ENCODE results near the gene SLC2A5.

The SLC2A5 gene

GRCh38 chr1:9014475-9015375 is 54.7 kb downstream of the SLC2A5 start:
- TF ChIP-seq CTCF (IDR thresholded peaks at IDR 0.05; ENCODE audit: insufficient read depth, missing control alignments): no peak
- DNase-seq (ENCODE audit: insufficient read length, low spot score): no peak
- no peak for FAIRE-seq

GRCh38 chr1:9013819-9014218 is 55.6 kb downstream of the SLC2A5 start:
- FAIRE-seq: no peak
- no peak for DNase-seq (ENCODE audit: insufficient read length, low spot score)
- no peak for TF ChIP-seq CTCF (IDR thresholded peaks at IDR 0.05; ENCODE audit: insufficient read depth, missing control alignments)

GRCh38 chr1:9010781-9011323 is 58.6 kb downstream of the SLC2A5 start:
- no peak for TF ChIP-seq CTCF (IDR thresholded peaks at IDR 0.05; ENCODE audit: insufficient read depth, missing control alignments)
- DNase-seq (ENCODE audit: insufficient read length, low spot score) (no peak), FAIRE-seq (no peak)

- no peak for DNase-seq (ENCODE audit: insufficient read length, low spot score)
- TF ChIP-seq CTCF (IDR thresholded peaks at IDR 0.05; ENCODE audit: insufficient read depth, missing control alignments): peak; percentile 18
- no peak for FAIRE-seq
Observed at GRCh38 chr1:9009438-9010370, 59.7 kb downstream of the SLC2A5 start.

- FAIRE-seq (no peak), DNase-seq (ENCODE audit: insufficient read length, low spot score) (no peak)
- no peak for TF ChIP-seq CTCF (IDR thresholded peaks at IDR 0.05; ENCODE audit: insufficient read depth, missing control alignments)
Observed at GRCh38 chr1:9008236-9008635, 61.2 kb downstream of the SLC2A5 start.

GRCh38 chr1:9006956-9007615 is 62.3 kb downstream of the SLC2A5 start:
- FAIRE-seq (no peak), DNase-seq (ENCODE audit: insufficient read length, low spot score) (no peak)
- TF ChIP-seq CTCF (IDR thresholded peaks at IDR 0.05; ENCODE audit: insufficient read depth, missing control alignments): no peak

All from D721Med (cell line).